H1 (cell line): ENCODE data around the gene SEMA6A. TPM values are rescaled to one million over a fixed set of nuclear protein-coding genes. Genes with fewer than 3 reads are reported as not detected.

Source experiments
- CTCF ChIA-PET: fragments of 300-600 bp; sonication (Branson Sonifier 250); formaldehyde crosslinking; loops from one replicate; lab custom pipeline; 2021; ENCODE audit not compliant: partially characterized antibody; lab: Charles Lee
- POLR2A ChIA-PET: fragments of 300-600 bp; sonication (Branson Sonifier 250); formaldehyde crosslinking; loops from one replicate; lab custom pipeline; 2021; ENCODE audit warnings: inconsistent platforms; ENCODE audit not compliant: partially characterized antibody; lab: Charles Lee
- DNase-seq, 2 experiments: peaks; one replicate each; pipeline versions ENCODE4 v3.0.0 to v3.0.0-alpha.2; 2010 to 2022; ENCODE audit warnings: low spot score in 2 of 2, low read depth in 1 of 2, mixed read lengths in 1 of 2
- FAIRE-seq: peaks from 2 replicates; lab custom pipeline; 2011; peaks lifted over from hg19 to GRCh38; lab: Jason Lieb, UNC
- H2AFZ ChIP-seq: 2 replicates; pipeline ENCODE4 v1.8.1; 2012; ENCODE audit warnings: low read length, inconsistent platforms
- H2AK5ac ChIP-seq: 2 replicates; pipeline ENCODE4 v1.6.1; 2013; ENCODE audit warnings: low read depth, low read length
- H2BK120ac ChIP-seq: replicated peaks from 2 replicates; pipeline ENCODE3; 2013; ENCODE audit warnings: low read depth, low read length, inconsistent platforms
- H2BK12ac ChIP-seq: 2 replicates; pipeline ENCODE4 v1.6.1; 2013; ENCODE audit warnings: low read depth, low read length
- H2BK15ac ChIP-seq: 2 replicates; pipeline ENCODE4 v1.6.1; 2013; ENCODE audit warnings: low read length
- H2BK20ac ChIP-seq: 2 replicates; pipeline ENCODE4 v1.6.1; 2013; ENCODE audit warnings: low read length
- H2BK5ac ChIP-seq: 2 replicates; pipeline ENCODE4 v1.6.1; 2013; ENCODE audit warnings: low read depth, low read length
- H3K14ac ChIP-seq: 2 replicates; pipeline ENCODE4 v1.6.1; 2013; ENCODE audit warnings: inconsistent platforms; ENCODE audit not compliant: insufficient read length
- H3K18ac ChIP-seq: 2 replicates; pipeline ENCODE4 v1.6.1; 2013; ENCODE audit warnings: low read length; ENCODE audit errors: extremely low read depth
- H3K23ac ChIP-seq: 2 replicates; pipeline ENCODE4 v1.6.1; 2013; ENCODE audit warnings: inconsistent platforms; ENCODE audit not compliant: insufficient read length
- H3K23me2 ChIP-seq: 2 replicates; pipeline ENCODE4 v1.6.1; 2013; ENCODE audit warnings: low read depth, low read length
- H3K27ac ChIP-seq: 2 replicates; pipeline ENCODE4 v1.6.1; 2011; ENCODE audit warnings: low read depth, low read length, inconsistent platforms
- H3K27me3 ChIP-seq, 4 experiments: replicated peaks in 1 of 4; 1 replicate in 1 of 4; 2 replicates in 3 of 4; pipeline versions ENCODE4 v1.6.1 to v1.8.1; 2011 to 2013; ENCODE audit warnings: low read length in 3 of 4, mild to moderate bottlenecking in 3 of 4, inconsistent platforms in 2 of 4, mixed read lengths in 2 of 4, moderate library complexity in 1 of 4; ENCODE audit not compliant: control insufficient read depth in 3 of 4, insufficient read depth in 3 of 4; ENCODE audit errors: extremely low read depth in 1 of 4
- H3K36me3 ChIP-seq, 4 experiments: 2 replicates each; pipeline versions ENCODE4 v1.6.1 to v1.8.1; 2011 to 2013; ENCODE audit warnings: mild to moderate bottlenecking in 4 of 4, low read length in 3 of 4, moderate library complexity in 2 of 4, control low read depth in 1 of 4, inconsistent platforms in 1 of 4; ENCODE audit not compliant: insufficient read depth in 4 of 4, control insufficient read depth in 2 of 4
- H3K4ac ChIP-seq: replicated peaks from 2 replicates; pipeline ENCODE3; 2013; ENCODE audit warnings: low read length, low read depth, mixed read lengths, inconsistent platforms; ENCODE audit not compliant: insufficient read length
- H3K4me1 ChIP-seq, 4 experiments: replicated peaks in 1 of 4; 1 replicate in 1 of 4; 2 replicates in 3 of 4; pipeline versions ENCODE4 v1.6.1 to v1.8.1; 2011 to 2013; ENCODE audit warnings: low read length in 3 of 4, inconsistent platforms in 2 of 4, mixed read lengths in 1 of 4; ENCODE audit not compliant: insufficient read depth in 4 of 4, control insufficient read depth in 3 of 4
- H3K4me2 ChIP-seq, 2 experiments: 2 replicates each; pipeline versions ENCODE4 v1.6.1 to v1.8.1; 2011 to 2013; ENCODE audit warnings: low read depth in 2 of 2, low read length in 2 of 2, control low read depth in 1 of 2, inconsistent platforms in 1 of 2, mild to moderate bottlenecking in 1 of 2; ENCODE audit not compliant: insufficient read depth in 1 of 2
- H3K4me3 ChIP-seq, 4 experiments: fragments of 200-600, 300-600 bp in 1 of 4; sonication (generic), shearing (Covaris generic), sonication (Bioruptor Twin) in 1 of 4; 2 replicates each; pipeline versions ENCODE4 v1.5.1 to v1.8.1; 2011 to 2016; ENCODE audit warnings: low read length in 4 of 4, low read depth in 3 of 4, control low read depth in 2 of 4, inconsistent platforms in 2 of 4, mild to moderate bottlenecking in 2 of 4, mixed read lengths in 1 of 4, moderate library complexity in 1 of 4; ENCODE audit not compliant: insufficient read depth in 2 of 4; ENCODE audit errors: extremely low read depth in 1 of 4
- H3K56ac ChIP-seq: replicated peaks from 2 replicates; pipeline ENCODE3; 2013; ENCODE audit warnings: low read depth, mild to moderate bottlenecking, mixed read lengths, low read length, inconsistent platforms; ENCODE audit not compliant: insufficient read length
- H3K79me1 ChIP-seq: 2 replicates; pipeline ENCODE4 v1.6.1; 2013; ENCODE audit warnings: low read depth, low read length, control low read depth
- H3K79me2 ChIP-seq, 2 experiments: 2 replicates each; pipeline versions ENCODE4 v1.6.1 to v1.8.1; 2012 to 2013; ENCODE audit warnings: low read length in 2 of 2, mild to moderate bottlenecking in 2 of 2, inconsistent platforms in 1 of 2; ENCODE audit not compliant: insufficient read depth in 2 of 2, control insufficient read depth in 1 of 2
- H3K9ac ChIP-seq, 4 experiments: replicated peaks in 1 of 4; 1 replicate in 1 of 4; 2 replicates in 3 of 4; pipeline versions ENCODE4 v1.6.1 to v1.8.1; 2011 to 2013; ENCODE audit warnings: low read depth in 3 of 4, low read length in 3 of 4, control low read depth in 2 of 4, mild to moderate bottlenecking in 2 of 4, moderate library complexity in 2 of 4, inconsistent platforms in 1 of 4; ENCODE audit errors: extremely low read depth in 1 of 4
- H3K9me3 ChIP-seq, 2 experiments: 2 replicates each; pipeline versions ENCODE4 v1.6.1 to v1.8.1; 2012 to 2013; ENCODE audit warnings: mild to moderate bottlenecking in 2 of 2, moderate library complexity in 2 of 2, control low read depth in 1 of 2, inconsistent platforms in 1 of 2, low read depth in 1 of 2, low read length in 1 of 2, mixed read lengths in 1 of 2; ENCODE audit not compliant: insufficient read depth in 2 of 2
- H4K20me1 ChIP-seq, 2 experiments: replicated peaks in 1 of 2; 2 replicates each; pipeline versions ENCODE3 to v1.8.1; 2011 to 2013; ENCODE audit warnings: inconsistent platforms in 2 of 2, low read length in 2 of 2, mild to moderate bottlenecking in 1 of 2; ENCODE audit not compliant: insufficient read depth in 2 of 2, control insufficient read depth in 1 of 2
- H4K5ac ChIP-seq: 2 replicates; pipeline ENCODE4 v1.6.1; 2013; ENCODE audit warnings: low read length, low read depth, mixed read lengths, inconsistent platforms; ENCODE audit not compliant: insufficient read length
- H4K8ac ChIP-seq: 2 replicates; pipeline ENCODE4 v1.8.0; 2013; ENCODE audit warnings: mild to moderate bottlenecking, moderate library complexity, low read length, inconsistent platforms; ENCODE audit not compliant: insufficient read depth; ENCODE audit errors: extremely low read depth
- H4K91ac ChIP-seq: replicated peaks from 2 replicates; pipeline ENCODE3; 2013; ENCODE audit warnings: low read length, mixed read lengths, inconsistent platforms; ENCODE audit not compliant: insufficient read length
- CBX5 ChIP-seq: fragments of 300-800, 300-1000 bp; sonication (generic); IDR thresholded peaks from 2 replicates; pipeline ENCODE4 v1.7.1; 2016; ENCODE audit warnings: antibody characterized with exemption, low read length, low read depth
- POLR2A ChIP-seq, 2 experiments: IDR thresholded peaks; 1 replicate in 1 of 2; 2 replicates in 1 of 2; pipeline ENCODE4 v1.6.1; 2011; ENCODE audit warnings: low read depth in 2 of 2, low read length in 2 of 2, mild to moderate bottlenecking in 2 of 2; ENCODE audit errors: control extremely low read depth in 1 of 2
- POLR2AphosphoS5 ChIP-seq: IDR thresholded peaks from 2 replicates; pipeline ENCODE4 v1.6.1; 2011; ENCODE audit warnings: low read depth, low read length
- RAD21 ChIP-seq, 2 experiments: IDR thresholded peaks in 1 of 2; conservative IDR thresholded peaks in 1 of 2; 2 replicates each; pipeline ENCODE4 v1.6.1; 2011; ENCODE audit warnings: low read depth in 2 of 2, low read length in 2 of 2, improper control_type of control experiment in 1 of 2, inconsistent platforms in 1 of 2, mild to moderate bottlenecking in 1 of 2, moderate library complexity in 1 of 2
- RBBP5 ChIP-seq: IDR thresholded peaks from 2 replicates; pipeline ENCODE4 v1.7.1; 2012; ENCODE audit warnings: low read depth, mild to moderate bottlenecking, inconsistent platforms, low read length, moderate library complexity, borderline replicate concordance
- RXRA ChIP-seq: IDR thresholded peaks from 2 replicates; pipeline ENCODE4 v1.6.1; 2011; ENCODE audit warnings: low read depth, mild to moderate bottlenecking, low read length, moderate library complexity; ENCODE audit not compliant: insufficient read depth
- YY1 ChIP-seq: IDR thresholded peaks from 2 replicates; pipeline ENCODE4 v1.6.1; 2011; ENCODE audit warnings: low read depth, mild to moderate bottlenecking, low read length
- WGBS, 2 experiments: shearing (Covaris generic) in 1 of 2; methylation state at CpG; one replicate each; pipeline versions ENCODE4 v1.1.6 to v1.1.7; 2013 to 2015; ENCODE audit warnings: low lambda C conversion rate in 2 of 2, mixed read lengths in 2 of 2, inconsistent platforms in 1 of 2, low coverage in 1 of 2, missing lambda C conversion rate in 1 of 2; ENCODE audit not compliant: insufficient replicate concordance in 2 of 2, insufficient coverage in 1 of 2, insufficient read length in 1 of 2; ENCODE audit errors: extremely low coverage in 1 of 2, missing lambda C conversion rate in 1 of 2; 5-methylcytosine and 5-hydroxymethylcytosine counted together
- polyA plus RNA-seq, 7 experiments: library from polyadenylated mRNA; depleted of rRNA in 3 of 7; stranded (reverse) in 5 of 7; unstranded in 2 of 7; fragments of >200 nt in 5 of 7; fragments of 200-250 nt in 2 of 7; gene quantifications; 1 replicate in 5 of 7; 2 replicates in 1 of 7; 4 replicates in 1 of 7; pipeline versions ENCODE4 v1.2.1 to v1.2.3, GENCODE V29; 2011 to 2013; ENCODE audit warnings: missing spikeins in 2 of 7, mixed read lengths in 2 of 7
- total RNA-seq: library from RNA; stranded (reverse); fragmentation: NEBNext Ultra II Directional; extraction: Animal tissue kit (Norgen Biotek cat#: 25700); gene quantifications from 2 replicates; pipeline ENCODE4 v1.2.1, GENCODE V29; 2021

Gene SEMA6A
- total and polyA plus RNA-seq, 2 of the 8 experiments (the other 6 are each of a cell fraction or from before 2014, with no cell fraction given): 78.3 to 277 TPM

DNA sequence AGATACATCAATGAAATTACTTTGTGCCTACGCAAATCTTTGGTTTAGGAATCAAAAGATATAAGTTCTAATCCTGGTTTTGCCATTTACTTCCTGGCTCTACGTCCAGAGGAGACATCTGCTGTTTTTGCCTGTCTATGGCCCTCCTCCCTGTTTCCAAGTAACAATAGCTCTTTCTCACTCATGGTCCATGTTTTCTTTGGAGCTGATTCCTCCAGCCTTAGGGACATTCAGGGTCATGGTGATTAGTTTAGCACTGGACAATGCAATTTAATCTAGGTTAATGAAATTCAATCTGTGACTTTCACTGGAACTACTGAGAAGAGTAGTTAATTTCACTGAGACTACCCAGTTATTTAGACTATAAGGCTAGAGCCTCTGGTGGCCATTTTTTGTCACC lies 170.6 kb downstream of the SEMA6A start:
- H3K79me1 ChIP-seq: no peaks in the 10 kb centered on the region
- POLR2A ChIA-PET: no interaction called here
- H3K27ac ChIP-seq: no peak overlapping the region
- no peak overlapping the region for H2AK5ac ChIP-seq
- H2BK5ac ChIP-seq: no peak overlapping the region
- H3K4me1 ChIP-seq: peaks cover 0 to 2% (median 0%) of the 10 kb centered on the region in 4 experiments; a peak in 1 of 7 replicates
- H3K9ac ChIP-seq: no peak overlapping the region
- CTCF ChIA-PET: interaction anchor here (1.0 kb wide), 1 partner anchor 9 kb away, joined by 3 read pairs; no protein-coding TSS in a partner anchor
- H2BK12ac ChIP-seq: no peak overlapping the region
- no peak overlapping the region for H3K18ac ChIP-seq
- H3K79me2 ChIP-seq: no peaks in the 10 kb centered on the region
- H3K27me3 ChIP-seq: no peaks in the 10 kb centered on the region
- no peak overlapping the region for H2BK20ac ChIP-seq
- no peaks in the 10 kb centered on the region for H4K20me1 ChIP-seq
- TF ChIP-seq RBBP5 (no peak), CBX5 (no peak), YY1 (no peak), POLR2AphosphoS5 (no peak), POLR2A (IDR thresholded peaks at IDR 0.05; ENCODE audit: control extremely low read depth in 1 of 2, low read depth in 2 of 2, low read length in 2 of 2) (no peak), RAD21 (IDR thresholded peaks at IDR 0.05 in 1 of 2, conservative IDR thresholded peaks at IDR 0.05 in 1 of 2; ENCODE audit: low read depth in 2 of 2, low read length in 2 of 2) (no peak), RXRA (no peak)
- FAIRE-seq: no peak
- H3K56ac ChIP-seq: no peak overlapping the region
- H3K14ac ChIP-seq: no peak overlapping the region
- H3K36me3 ChIP-seq: no peaks in the 10 kb centered on the region
- no peak overlapping the region for H2BK15ac ChIP-seq
- H3K4me2 ChIP-seq: no peak overlapping the region
- H2BK120ac ChIP-seq: no peak overlapping the region
- no peak overlapping the region for H3K4ac ChIP-seq
- DNase-seq: no peak
- H3K23me2 ChIP-seq: no peaks in the 10 kb centered on the region
- no peak overlapping the region for H3K4me3 ChIP-seq
- H4K91ac ChIP-seq: no peak overlapping the region
- H3K9me3 ChIP-seq: no peaks in the 10 kb centered on the region
- 88% methylated on average over 2 of the region's 2 CpGs; no CpG with 5 or more reads in 1 of the 2 experiments for WGBS, 2 experiments
- H3K23ac ChIP-seq: no peak overlapping the region
- H4K8ac ChIP-seq: no peak overlapping the region
- no peak overlapping the region for H2AFZ ChIP-seq
- no peak overlapping the region for H4K5ac ChIP-seq
